A673 (cell line): ENCODE measurements around the gene CIBAR2. TPM values are rescaled to one million over a fixed set of nuclear protein-coding genes. Genes with fewer than 3 reads are reported as not detected.

Experiments
- BruUV-seq: library from RNA; stranded (reverse); fragments of 400-500 nt; replicated peaks from 2 replicates; lab custom pipeline; 2021; lab: Mats Ljungman, UMichigan
- CTCF ChIA-PET: fragments of 300-600 bp; sonication (Branson Sonifier 250); formaldehyde crosslinking; loops from one replicate; lab custom pipeline; 2022; ENCODE audit warnings: antibody characterized with exemption; lab: Charles Lee
- POLR2A ChIA-PET: fragments of 300-600 bp; sonication (Branson Sonifier 250); formaldehyde crosslinking; loops from one replicate; lab custom pipeline; 2022; ENCODE audit warnings: antibody characterized with exemption; ENCODE audit not compliant: low non-redundant PET; lab: Charles Lee
- DNase-seq: peaks from one replicate; pipeline ENCODE4 v3.0.0-alpha.2; 2015; ENCODE audit warnings: low spot score
- H3K27ac ChIP-seq: fragments of 200-600 bp; sonication (generic); 2 replicates; pipeline ENCODE4 v1.5.1; 2016; ENCODE audit warnings: mixed run types, low read depth, mild to moderate bottlenecking, mixed read lengths, antibody characterized with exemption, low read length; ENCODE audit not compliant: poor library complexity, severe bottlenecking
- H3K27me3 ChIP-seq: fragments of 200-600 bp; sonication (generic); replicated peaks from 2 replicates; pipeline ENCODE4 v1.6.1; 2017; ENCODE audit warnings: mixed run types, low read depth, mild to moderate bottlenecking, mixed read lengths, antibody characterized with exemption, low read length; ENCODE audit not compliant: insufficient read depth, poor library complexity
- H3K36me3 ChIP-seq: fragments of 200-600 bp; sonication (generic); 2 replicates; pipeline ENCODE4 v1.6.1; 2016; ENCODE audit warnings: mixed run types, mild to moderate bottlenecking, mixed read lengths, antibody characterized with exemption, low read length; ENCODE audit not compliant: insufficient read depth, poor library complexity, severe bottlenecking
- H3K4me1 ChIP-seq: fragments of 200-600 bp; sonication (generic); 2 replicates; pipeline ENCODE4 v1.6.1; 2017; ENCODE audit warnings: mixed run types, mild to moderate bottlenecking, mixed read lengths, antibody characterized with exemption, low read length; ENCODE audit not compliant: insufficient read depth, poor library complexity, severe bottlenecking
- H3K4me3 ChIP-seq: fragments of 200-600 bp; sonication (generic); 2 replicates; pipeline ENCODE4 v1.5.1; 2016; ENCODE audit warnings: low read depth, mixed run types, mild to moderate bottlenecking, mixed read lengths, low read length; ENCODE audit not compliant: poor library complexity, severe bottlenecking
- H3K9me3 ChIP-seq: fragments of 200-600 bp; sonication (generic); 2 replicates; pipeline ENCODE4 v1.6.1; 2016; ENCODE audit warnings: mixed run types, low read depth, mild to moderate bottlenecking, mixed read lengths, antibody characterized with exemption, low read length; ENCODE audit not compliant: poor library complexity, severe bottlenecking
- EZH2 ChIP-seq: fragments of 200-600 bp; sonication (generic); IDR thresholded peaks from 2 replicates; pipeline ENCODE4 v1.6.1; 2017; ENCODE audit warnings: borderline replicate concordance, low read depth, mild to moderate bottlenecking, mixed read lengths, antibody characterized with exemption, low read length; ENCODE audit not compliant: poor library complexity, severe bottlenecking
- intact Hi-C: fragments of 100-400 bp; cut with micrococcal nuclease; formaldehyde crosslinking; loops from one replicate; pipeline ENCODE4 v1.10.0; 2022; ENCODE audit not compliant: unreplicated experiment
- total RNA-seq: library from RNA; stranded (reverse); gene quantifications from 2 replicates; pipeline ENCODE4 v1.2.3, GENCODE V29; 2021
- TF ChIP-seq, protein P1 (sequence below): fragments of 300-800, 200-600 bp; sonication (generic); conservative IDR thresholded peaks from 2 replicates; pipeline ENCODE4 v1.5.1; 2017; ENCODE audit warnings: low read depth, mild to moderate bottlenecking, antibody characterized with exemption, low read length, moderate library complexity, mixed read lengths

The CIBAR2 gene
- total RNA-seq, 1 experiment from 2014 or later: not detected

GRCh38 chr16:85156440-85156839 is 44.2 kb upstream of the CIBAR2 start:
- Histone ChIP-seq H3K27ac (no peak overlapping the region), H3K4me1 (peaks cover 30% of the 10 kb centered on the region), H3K4me3 (no peak overlapping the region), H3K9me3 (no peaks in the 10 kb centered on the region), H3K27me3 (no peaks in the 10 kb centered on the region), H3K36me3 (no peaks in the 10 kb centered on the region)
- intact Hi-C loops: no loop called here
- ChIA-PET POLR2A (no interaction called here), CTCF (no interaction called here)
- no TSS peak for BruUV-seq
- no peak for DNase-seq
- no peak for TF ChIP-seq EZH2
- TF ChIP-seq, protein P1, sequence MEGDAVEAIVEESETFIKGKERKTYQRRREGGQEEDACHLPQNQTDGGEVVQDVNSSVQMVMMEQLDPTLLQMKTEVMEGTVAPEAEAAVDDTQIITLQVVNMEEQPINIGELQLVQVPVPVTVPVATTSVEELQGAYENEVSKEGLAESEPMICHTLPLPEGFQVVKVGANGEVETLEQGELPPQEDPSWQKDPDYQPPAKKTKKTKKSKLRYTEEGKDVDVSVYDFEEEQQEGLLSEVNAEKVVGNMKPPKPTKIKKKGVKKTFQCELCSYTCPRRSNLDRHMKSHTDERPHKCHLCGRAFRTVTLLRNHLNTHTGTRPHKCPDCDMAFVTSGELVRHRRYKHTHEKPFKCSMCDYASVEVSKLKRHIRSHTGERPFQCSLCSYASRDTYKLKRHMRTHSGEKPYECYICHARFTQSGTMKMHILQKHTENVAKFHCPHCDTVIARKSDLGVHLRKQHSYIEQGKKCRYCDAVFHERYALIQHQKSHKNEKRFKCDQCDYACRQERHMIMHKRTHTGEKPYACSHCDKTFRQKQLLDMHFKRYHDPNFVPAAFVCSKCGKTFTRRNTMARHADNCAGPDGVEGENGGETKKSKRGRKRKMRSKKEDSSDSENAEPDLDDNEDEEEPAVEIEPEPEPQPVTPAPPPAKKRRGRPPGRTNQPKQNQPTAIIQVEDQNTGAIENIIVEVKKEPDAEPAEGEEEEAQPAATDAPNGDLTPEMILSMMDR: no peak

- no peaks in the 10 kb centered on the region for H3K9me3 ChIP-seq
- POLR2A ChIA-PET: no interaction called here
- no peaks in the 10 kb centered on the region for H3K36me3 ChIP-seq
- BruUV-seq: no TSS peak
- H3K27ac ChIP-seq: no peak overlapping the region
- H3K4me3 ChIP-seq: no peak overlapping the region
- intact Hi-C loops: no loop called here
- no peak for DNase-seq
- no peaks in the 10 kb centered on the region for H3K27me3 ChIP-seq
- TF ChIP-seq, protein P1: no peak
- no peak for TF ChIP-seq EZH2
- peaks cover 21% of the 10 kb centered on the region for H3K4me1 ChIP-seq
- CTCF ChIA-PET: no interaction called here
Measured at GRCh38 chr16:85153656-85154091, 41.4 kb upstream of the CIBAR2 start.

GRCh38 chr16:85153046-85153445 is 40.8 kb upstream of the CIBAR2 start:
- ChIA-PET POLR2A (interaction anchor here (0.6 kb wide), 1 partner anchor 315 kb away, joined by 4 read pairs; no protein-coding TSS in a partner anchor), CTCF (no interaction called here)
- no peak overlapping the region for H3K4me3 ChIP-seq
- TF ChIP-seq EZH2: no peak
- TF ChIP-seq, protein P1: no peak
- H3K4me1 ChIP-seq: peaks cover 15% of the 10 kb centered on the region
- intact Hi-C loops: no loop called here
- BruUV-seq: no TSS peak
- no peak overlapping the region for H3K27ac ChIP-seq
- H3K27me3 ChIP-seq: no peaks in the 10 kb centered on the region
- DNase-seq: no peak
- H3K9me3 ChIP-seq: no peaks in the 10 kb centered on the region
- no peaks in the 10 kb centered on the region for H3K36me3 ChIP-seq
